DND-41 (cell line): ENCODE results near the gene ECI1.

Experiments
- ATAC-seq: fragments of 200-7000 bp; cut with Tn5 transposase; 3 replicates; pipeline ENCODE4 v1.9.1; 2021; ENCODE audit warnings: low read depth; ENCODE audit not compliant: insufficient read depth
- DNase-seq: peaks from one replicate; pipeline ENCODE4 v3.0.0-alpha.2; 2020
- H2AFZ ChIP-seq: 2 replicates; pipeline ENCODE4 v1.6.0; 2012; ENCODE audit warnings: low read depth, low read length
- H3K27ac ChIP-seq: 2 replicates; pipeline ENCODE4 v1.5.1; 2012; ENCODE audit warnings: low read length, inconsistent platforms
- H3K27me3 ChIP-seq: fragments of 200-600 bp; sonication (generic); 2 replicates; pipeline ENCODE4 v1.6.0; 2012; ENCODE audit warnings: low read length, mild to moderate bottlenecking, inconsistent platforms; ENCODE audit not compliant: insufficient read depth, poor library complexity
- H3K36me3 ChIP-seq: 2 replicates; pipeline ENCODE4 v1.5.1; 2012; ENCODE audit warnings: low read length, inconsistent platforms; ENCODE audit not compliant: insufficient read depth
- H3K4me1 ChIP-seq: 2 replicates; pipeline ENCODE4 v1.5.1; 2012; ENCODE audit warnings: mild to moderate bottlenecking, low read length; ENCODE audit not compliant: insufficient read depth
- H3K4me2 ChIP-seq: 2 replicates; pipeline ENCODE4 v1.6.0; 2012; ENCODE audit warnings: mild to moderate bottlenecking, moderate library complexity, low read length, inconsistent platforms; ENCODE audit not compliant: insufficient read depth
- H3K4me3 ChIP-seq, 2 experiments: fragments of 200-600 bp in 1 of 2; shearing (Covaris generic) in 1 of 2; 2 replicates each; pipeline ENCODE4 v1.5.1; 2012 to 2016; ENCODE audit warnings: inconsistent platforms in 2 of 2, low read length in 2 of 2, mild to moderate bottlenecking in 2 of 2, low read depth in 1 of 2, moderate library complexity in 1 of 2
- H3K79me2 ChIP-seq: 2 replicates; pipeline ENCODE4 v1.6.0; 2012; ENCODE audit warnings: low read length, inconsistent platforms; ENCODE audit not compliant: insufficient read depth
- H3K9ac ChIP-seq: 2 replicates; pipeline ENCODE4 v1.6.0; 2012; ENCODE audit warnings: low read depth, mild to moderate bottlenecking, inconsistent platforms, low read length, moderate library complexity
- H3K9me3 ChIP-seq: 2 replicates; pipeline ENCODE4 v1.5.1; 2012; ENCODE audit warnings: low read length, moderate library complexity, mild to moderate bottlenecking, inconsistent platforms; ENCODE audit not compliant: insufficient read depth, severe bottlenecking
- H4K20me1 ChIP-seq: 2 replicates; pipeline ENCODE4 v1.6.0; 2012; ENCODE audit warnings: low read length; ENCODE audit not compliant: insufficient read depth
- EZH2 ChIP-seq: IDR thresholded peaks from 3 replicates; pipeline ENCODE4 v1.6.1; 2012; ENCODE audit warnings: borderline replicate concordance, low read depth, mild to moderate bottlenecking, moderate library complexity, low read length, inconsistent platforms; ENCODE audit not compliant: severe bottlenecking
- TF ChIP-seq, protein P1 (sequence below): IDR thresholded peaks from 2 replicates; pipeline ENCODE4 v1.5.1; 2012; ENCODE audit warnings: borderline replicate concordance, low read length, moderate library complexity, mild to moderate bottlenecking; ENCODE audit not compliant: poor library complexity, severe bottlenecking; ENCODE audit errors: extremely low read depth

Gene ECI1

DNA sequence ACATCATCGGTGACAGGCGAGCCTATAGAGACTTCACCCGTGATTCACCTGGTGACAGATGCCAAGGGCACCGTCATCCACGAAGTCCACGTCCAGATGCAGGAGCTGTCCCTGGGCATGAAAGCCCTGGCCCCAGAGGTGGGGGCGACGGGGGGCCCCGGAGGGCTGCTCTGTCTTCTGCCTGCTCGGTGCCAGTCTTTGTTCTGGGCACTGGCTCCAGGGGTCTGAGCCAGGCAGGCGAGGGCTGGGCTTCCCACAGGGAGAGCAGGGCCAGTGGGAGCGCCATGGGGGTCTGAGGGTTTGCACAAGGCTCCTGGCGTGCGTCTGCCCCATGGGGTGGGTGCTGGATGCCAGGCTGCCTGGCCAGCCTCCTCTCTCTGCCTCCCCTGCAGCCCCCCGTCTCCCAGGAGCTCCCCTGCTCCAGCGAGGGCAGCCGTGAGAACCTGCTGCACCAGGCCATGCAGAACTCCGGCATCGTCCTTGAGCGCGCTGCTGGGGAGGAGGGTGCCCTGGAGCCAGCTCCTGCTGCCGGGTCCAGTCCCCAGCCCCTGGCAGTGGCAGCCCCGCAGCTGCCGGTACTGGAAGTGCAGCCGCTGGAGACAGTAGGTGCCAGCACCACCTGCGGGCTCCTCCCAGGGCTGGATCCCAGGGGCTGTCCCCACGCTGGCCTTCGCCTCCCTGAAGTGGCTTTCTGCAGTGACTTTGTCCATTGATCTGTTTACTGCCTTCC lies 18.2 kb downstream of the ECI1 start:
- Histone ChIP-seq H3K9ac (no peak overlapping the region), H3K79me2 (peaks cover 16% of the 10 kb centered on the region), H3K9me3 (no peaks in the 10 kb centered on the region), H3K4me2 (no peak overlapping the region), H3K4me3 (no peak overlapping the region), H3K27me3 (no peaks in the 10 kb centered on the region), H4K20me1 (peaks cover 59% of the 10 kb centered on the region), H3K27ac (no peak overlapping the region), H2AFZ (no peak overlapping the region), H3K36me3 (peaks cover 92% of the 10 kb centered on the region), H3K4me1 (no peaks in the 10 kb centered on the region)
- no peak for TF ChIP-seq EZH2
- TF ChIP-seq, protein P1, sequence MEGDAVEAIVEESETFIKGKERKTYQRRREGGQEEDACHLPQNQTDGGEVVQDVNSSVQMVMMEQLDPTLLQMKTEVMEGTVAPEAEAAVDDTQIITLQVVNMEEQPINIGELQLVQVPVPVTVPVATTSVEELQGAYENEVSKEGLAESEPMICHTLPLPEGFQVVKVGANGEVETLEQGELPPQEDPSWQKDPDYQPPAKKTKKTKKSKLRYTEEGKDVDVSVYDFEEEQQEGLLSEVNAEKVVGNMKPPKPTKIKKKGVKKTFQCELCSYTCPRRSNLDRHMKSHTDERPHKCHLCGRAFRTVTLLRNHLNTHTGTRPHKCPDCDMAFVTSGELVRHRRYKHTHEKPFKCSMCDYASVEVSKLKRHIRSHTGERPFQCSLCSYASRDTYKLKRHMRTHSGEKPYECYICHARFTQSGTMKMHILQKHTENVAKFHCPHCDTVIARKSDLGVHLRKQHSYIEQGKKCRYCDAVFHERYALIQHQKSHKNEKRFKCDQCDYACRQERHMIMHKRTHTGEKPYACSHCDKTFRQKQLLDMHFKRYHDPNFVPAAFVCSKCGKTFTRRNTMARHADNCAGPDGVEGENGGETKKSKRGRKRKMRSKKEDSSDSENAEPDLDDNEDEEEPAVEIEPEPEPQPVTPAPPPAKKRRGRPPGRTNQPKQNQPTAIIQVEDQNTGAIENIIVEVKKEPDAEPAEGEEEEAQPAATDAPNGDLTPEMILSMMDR, result no peak
- ATAC-seq, result no peak
- no peak for DNase-seq

DNA sequence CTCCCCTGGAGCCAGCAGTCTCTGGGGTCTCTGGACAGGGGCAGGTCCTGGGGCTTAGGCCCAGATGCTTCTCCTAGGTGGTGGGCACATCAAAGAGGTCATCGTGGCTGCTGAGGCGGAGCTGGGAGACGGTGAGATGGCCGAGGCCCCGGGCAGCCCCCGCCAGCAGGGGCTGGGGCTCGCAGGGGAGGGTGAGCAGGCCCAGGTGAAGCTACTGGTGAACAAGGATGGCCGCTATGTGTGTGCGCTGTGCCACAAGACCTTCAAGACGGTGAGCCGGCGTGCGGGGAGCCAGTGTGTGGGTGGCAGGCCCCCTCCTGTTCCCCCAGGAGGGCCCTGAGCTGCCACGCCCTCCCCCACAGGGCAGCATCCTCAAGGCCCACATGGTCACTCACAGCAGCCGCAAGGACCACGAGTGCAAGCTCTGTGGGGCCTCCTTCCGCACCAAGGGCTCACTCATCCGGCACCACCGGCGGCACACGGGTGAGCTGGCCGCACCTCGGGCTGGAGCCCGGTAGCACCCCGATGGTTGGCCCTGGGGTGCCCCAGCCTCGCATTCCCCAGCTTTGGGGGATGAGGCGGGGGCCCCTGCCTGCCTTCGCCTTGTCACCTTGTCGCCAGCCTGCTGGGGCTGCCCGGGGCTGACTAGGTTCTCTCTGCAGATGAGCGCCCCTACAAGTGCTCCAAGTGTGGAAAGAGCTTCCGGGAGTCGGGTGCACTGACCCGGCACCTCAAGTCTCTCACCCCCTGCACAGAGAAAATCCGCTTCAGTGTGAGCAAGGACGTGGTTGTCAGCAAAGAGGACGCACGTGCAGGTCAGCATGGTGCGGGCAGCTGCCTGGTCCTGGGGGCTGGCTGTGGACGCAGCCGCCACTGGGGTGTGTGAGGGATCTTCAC lies 19.0 kb downstream of the ECI1 start:
- Histone ChIP-seq H3K4me3 (no peak overlapping the region), H3K36me3 (peaks cover 88% of the 10 kb centered on the region), H2AFZ (no peak overlapping the region), H3K27me3 (no peaks in the 10 kb centered on the region), H3K4me2 (no peak overlapping the region), H3K27ac (no peak overlapping the region), H4K20me1 (peaks cover 64% of the 10 kb centered on the region), H3K9ac (no peak overlapping the region), H3K79me2 (peaks cover 25% of the 10 kb centered on the region), H3K4me1 (no peaks in the 10 kb centered on the region), H3K9me3 (no peaks in the 10 kb centered on the region)
- ATAC-seq (no peak), DNase-seq (no peak)
- TF ChIP-seq EZH2, result no peak
- TF ChIP-seq, protein P1, result no peak

DNA sequence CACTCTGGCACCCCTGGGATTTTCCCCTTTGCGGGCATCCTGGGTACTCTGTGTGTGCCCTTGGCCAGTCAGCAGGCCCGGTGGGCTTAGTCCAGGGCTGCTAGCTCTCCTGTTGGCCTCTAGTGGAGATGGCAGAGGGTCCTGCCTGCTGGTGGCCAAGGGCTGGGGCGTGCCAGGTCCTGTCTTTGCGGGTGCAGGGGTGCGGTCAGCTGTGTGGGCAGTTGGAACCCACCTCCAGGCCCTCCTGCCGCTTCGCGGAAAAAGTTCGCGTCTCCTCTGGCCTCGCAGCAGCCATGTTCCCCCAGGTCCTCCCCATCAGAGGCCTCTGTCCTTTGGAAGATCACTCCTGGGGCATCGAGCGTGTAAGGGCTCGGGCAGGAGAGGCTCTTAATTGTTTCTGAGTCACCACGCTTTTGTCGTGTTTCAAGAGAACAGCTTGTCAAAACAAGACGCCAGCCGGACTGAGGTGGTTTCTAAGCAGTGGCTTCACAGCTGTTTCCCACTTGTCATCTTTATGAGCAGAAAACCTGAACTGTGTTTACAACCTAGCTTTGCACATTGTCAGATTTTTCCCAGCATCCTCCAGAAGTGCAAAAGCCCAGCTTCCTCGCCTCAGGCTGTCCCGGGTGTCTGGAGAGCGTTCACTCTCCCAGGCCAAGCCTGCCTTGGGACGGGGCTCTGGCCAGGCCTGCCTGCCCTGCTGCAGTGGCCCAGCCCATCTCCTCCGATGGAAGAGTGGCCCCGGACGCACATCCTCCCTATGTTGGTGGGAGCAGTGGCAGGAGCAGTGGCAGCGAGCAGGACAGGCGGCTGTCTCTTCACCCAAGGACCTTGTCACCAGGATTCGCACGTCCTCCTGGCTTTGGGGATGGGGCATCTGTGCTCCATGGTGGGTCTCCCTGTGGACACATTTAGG lies 20.1 kb downstream of the ECI1 start:
- H3K4me1 ChIP-seq, result no peaks in the 10 kb centered on the region
- H3K4me2 ChIP-seq, result no peak overlapping the region
- ATAC-seq (no peak), DNase-seq (no peak)
- no peak overlapping the region for H3K4me3 ChIP-seq
- peaks cover 72% of the 10 kb centered on the region for H4K20me1 ChIP-seq
- H2AFZ ChIP-seq, result no peak overlapping the region
- no peaks in the 10 kb centered on the region for H3K27me3 ChIP-seq
- TF ChIP-seq EZH2, result no peak
- TF ChIP-seq, protein P1, result no peak
- peaks cover 92% of the 10 kb centered on the region for H3K36me3 ChIP-seq
- peaks cover 34% of the 10 kb centered on the region for H3K79me2 ChIP-seq
- no peak overlapping the region for H3K9ac ChIP-seq
- no peak overlapping the region for H3K27ac ChIP-seq
- no peaks in the 10 kb centered on the region for H3K9me3 ChIP-seq
